Fibroblast of lung (primary cell): ENCODE results near the gene TWIST2.

Source experiments
- EZH2 ChIP-seq: IDR thresholded peaks from 2 replicates; pipeline ENCODE4 v1.5.1; 2012; ENCODE audit warnings: low read length, control low read depth, mild to moderate bottlenecking; ENCODE audit errors: missing control alignments
- TF ChIP-seq, protein P1 (sequence below), 2 donors: IDR thresholded peaks in 1 of 2; conservative IDR thresholded peaks in 1 of 2; 1 replicate in 1 of 2; 2 replicates in 1 of 2; pipeline ENCODE4 v1.5.1; 2011 to 2012; ENCODE audit warnings: low read length in 2 of 2, control low read depth in 1 of 2, inconsistent platforms in 1 of 2, low read depth in 1 of 2, mild to moderate bottlenecking in 1 of 2

DNA sequence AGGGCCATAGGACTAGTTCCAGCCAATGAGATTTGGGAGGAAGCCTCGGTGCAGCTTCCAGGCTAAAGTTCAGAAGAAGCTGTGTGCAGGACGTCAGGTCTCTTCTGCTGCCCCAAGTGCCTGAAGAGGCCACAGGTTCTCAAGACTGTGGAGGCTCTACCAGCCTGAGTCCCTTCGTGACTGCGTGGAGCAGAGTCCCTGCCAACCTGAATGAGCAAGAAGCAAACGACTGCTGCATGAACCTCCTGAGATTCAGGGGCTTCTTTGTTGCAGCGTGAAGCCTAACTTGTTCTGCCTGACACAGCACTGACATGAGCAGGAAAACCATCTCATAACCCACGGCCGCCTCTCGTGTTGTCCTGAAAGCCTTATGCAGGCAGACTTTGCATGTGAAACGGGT, 39.7 kb downstream of the TWIST2 start:
- TF ChIP-seq, protein P1, sequence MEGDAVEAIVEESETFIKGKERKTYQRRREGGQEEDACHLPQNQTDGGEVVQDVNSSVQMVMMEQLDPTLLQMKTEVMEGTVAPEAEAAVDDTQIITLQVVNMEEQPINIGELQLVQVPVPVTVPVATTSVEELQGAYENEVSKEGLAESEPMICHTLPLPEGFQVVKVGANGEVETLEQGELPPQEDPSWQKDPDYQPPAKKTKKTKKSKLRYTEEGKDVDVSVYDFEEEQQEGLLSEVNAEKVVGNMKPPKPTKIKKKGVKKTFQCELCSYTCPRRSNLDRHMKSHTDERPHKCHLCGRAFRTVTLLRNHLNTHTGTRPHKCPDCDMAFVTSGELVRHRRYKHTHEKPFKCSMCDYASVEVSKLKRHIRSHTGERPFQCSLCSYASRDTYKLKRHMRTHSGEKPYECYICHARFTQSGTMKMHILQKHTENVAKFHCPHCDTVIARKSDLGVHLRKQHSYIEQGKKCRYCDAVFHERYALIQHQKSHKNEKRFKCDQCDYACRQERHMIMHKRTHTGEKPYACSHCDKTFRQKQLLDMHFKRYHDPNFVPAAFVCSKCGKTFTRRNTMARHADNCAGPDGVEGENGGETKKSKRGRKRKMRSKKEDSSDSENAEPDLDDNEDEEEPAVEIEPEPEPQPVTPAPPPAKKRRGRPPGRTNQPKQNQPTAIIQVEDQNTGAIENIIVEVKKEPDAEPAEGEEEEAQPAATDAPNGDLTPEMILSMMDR (conservative IDR thresholded peaks at IDR 0.05 in 1 of 2, IDR thresholded peaks at IDR 0.05 in 1 of 2; ENCODE audit: low read depth in 1 of 2, low read length in 2 of 2), result no peak
- TF ChIP-seq EZH2, result no peak
